ENCODE results near the gene RBMS1.

The RBMS1 gene

GRCh38 chr2:160269365-160269764 is 224.2 kb downstream of the RBMS1 start:
- DNase-seq, result no peak

GRCh38 chr2:160268151-160268781 is 225.3 kb downstream of the RBMS1 start:
- DNase-seq, result peak; percentile 62

GRCh38 chr2:160267692-160268091 is 225.9 kb downstream of the RBMS1 start:
- DNase-seq, result no peak

GRCh38 chr2:160267022-160267421 is 226.6 kb downstream of the RBMS1 start:
- DNase-seq, result no peak

GRCh38 chr2:160266037-160266551 is 227.5 kb downstream of the RBMS1 start:
- no peak for DNase-seq

- no peak for DNase-seq
These were observed 229.3 kb downstream of the RBMS1 start for GRCh38 chr2:160264308-160264707.

GRCh38 chr2:160261732-160262131 is 231.9 kb downstream of the RBMS1 start:
- DNase-seq, result no peak

GRCh38 chr2:160258492-160258805 is 235.2 kb downstream of the RBMS1 start:
- DNase-seq, result peak; percentile 48

- no peak for DNase-seq
These were observed 235.7 kb downstream of the RBMS1 start for GRCh38 chr2:160257743-160258491.

GRCh38 chr2:160257041-160257742 is 236.4 kb downstream of the RBMS1 start:
- DNase-seq, result no peak

- DNase-seq, result no peak
These were observed 237.1 kb downstream of the RBMS1 start for GRCh38 chr2:160256507-160256906.

- no peak for DNase-seq
These were observed 238.2 kb downstream of the RBMS1 start for GRCh38 chr2:160255408-160255807.

- no peak for DNase-seq
These were observed 239.3 kb downstream of the RBMS1 start for GRCh38 chr2:160254189-160254762.

GRCh38 chr2:160253440-160254188 is 240.0 kb downstream of the RBMS1 start:
- DNase-seq, result no peak

- peak; percentile 48 for DNase-seq
These were observed 240.7 kb downstream of the RBMS1 start for GRCh38 chr2:160252900-160253299.

- peak; percentile 76 for DNase-seq
These were observed 241.2 kb downstream of the RBMS1 start for GRCh38 chr2:160252278-160252887.

GRCh38 chr2:160251569-160251968 is 242.0 kb downstream of the RBMS1 start:
- no peak for DNase-seq

- no peak for DNase-seq
These were observed 243.7 kb downstream of the RBMS1 start for GRCh38 chr2:160249876-160250275.

- DNase-seq, result no peak
These were observed 246.1 kb downstream of the RBMS1 start for GRCh38 chr2:160247296-160248035.

- DNase-seq, result no peak
These were observed 247.3 kb downstream of the RBMS1 start for GRCh38 chr2:160246356-160246755.

- DNase-seq, result no peak
These were observed 247.9 kb downstream of the RBMS1 start for GRCh38 chr2:160245614-160246155.

Measured in inflammatory macrophage treated with lipopolysaccharide for 4 hours (primary cell).